Ascending aorta (tissue), 2 donors: ENCODE measurements around the gene CIT. TPM values are rescaled to one million over a fixed set of nuclear protein-coding genes. Genes with fewer than 3 reads are reported as not detected.

Source experiments
- DNase-seq, 2 donors: peaks; one replicate each; pipeline ENCODE4 v3.0.0-alpha.2; 2019; ENCODE audit warnings: low spot score in 2 of 2
- H3K27ac ChIP-seq, 2 donors: fragments of 200-600 bp; sonication (generic); one replicate each; pipeline ENCODE4 v1.5.1; 2016 to 2017; ENCODE audit warnings: mild to moderate bottlenecking in 1 of 2
- H3K27me3 ChIP-seq: fragments of 200-600 bp; sonication (generic); one replicate; pipeline ENCODE4 v1.5.1; 2017
- H3K36me3 ChIP-seq, 2 donors: fragments of 200-600 bp; sonication (generic); one replicate each; pipeline ENCODE4 v1.5.1; 2016
- H3K4me1 ChIP-seq, 2 donors: fragments of 200-600 bp; sonication (generic); one replicate each; pipeline ENCODE4 v1.5.1; 2016 to 2017; ENCODE audit warnings: mild to moderate bottlenecking in 1 of 2
- H3K4me3 ChIP-seq, 2 donors: fragments of 200-600 bp; sonication (generic); one replicate each; pipeline ENCODE4 v1.5.1; 2016 to 2017; ENCODE audit warnings: mild to moderate bottlenecking in 1 of 2
- H3K9me3 ChIP-seq, 2 donors: fragments of 200-600 bp; sonication (generic); one replicate each; pipeline ENCODE4 v1.5.1; 2016
- CTCF ChIP-seq, 3 experiments: fragments of 200-600 bp in 2 of 3; fragments of 450-650 bp in 1 of 3; sonication (generic) in 2 of 3; IDR thresholded peaks; one replicate each; pipeline ENCODE4 v1.5.1; 2016 to 2019; ENCODE audit warnings: antibody characterized with exemption in 3 of 3, mild to moderate bottlenecking in 1 of 3, moderate library complexity in 1 of 3
- intact Hi-C: fragments of 100-400 bp; cut with DNase I; formaldehyde crosslinking; loops from one replicate; pipeline ENCODE4 v1.15.1; 2023
- total RNA-seq: library from RNA; depleted of rRNA; stranded (reverse); fragments of >200 nt; gene quantifications from one replicate; pipeline ENCODE4 v1.1.0, GENCODE V29; 2016

The CIT gene
- total RNA-seq, 1 donor from 2014 or later: 1.2 TPM

GRCh38 chr12:119870457-119870856, 6.7 kb downstream of the CIT start:
- Histone ChIP-seq H3K4me1 (no peaks in the 10 kb centered on the region), H3K9me3 (no peaks in the 10 kb centered on the region), H3K27me3 (no peaks in the 10 kb centered on the region), H3K36me3 (no peaks in the 10 kb centered on the region), H3K27ac (no peak overlapping the region), H3K4me3 (no peak overlapping the region)
- TF ChIP-seq CTCF (IDR thresholded peaks at IDR 0.05): no peak
- no peak for DNase-seq
- intact Hi-C loops: no loop called here

- no peaks in the 10 kb centered on the region for H3K27me3 ChIP-seq
- peak in 1 of 2 donors; percentile 70 for DNase-seq
- intact Hi-C loops: no loop called here
- H3K4me3 ChIP-seq: no peak overlapping the region
- no peaks in the 10 kb centered on the region for H3K4me1 ChIP-seq
- H3K27ac ChIP-seq: no peak overlapping the region
- H3K36me3 ChIP-seq: no peaks in the 10 kb centered on the region
- TF ChIP-seq CTCF (IDR thresholded peaks at IDR 0.05): no peak
- no peaks in the 10 kb centered on the region for H3K9me3 ChIP-seq
These were observed 7.4 kb downstream of the CIT start for GRCh38 chr12:119869720-119870119.

DNA sequence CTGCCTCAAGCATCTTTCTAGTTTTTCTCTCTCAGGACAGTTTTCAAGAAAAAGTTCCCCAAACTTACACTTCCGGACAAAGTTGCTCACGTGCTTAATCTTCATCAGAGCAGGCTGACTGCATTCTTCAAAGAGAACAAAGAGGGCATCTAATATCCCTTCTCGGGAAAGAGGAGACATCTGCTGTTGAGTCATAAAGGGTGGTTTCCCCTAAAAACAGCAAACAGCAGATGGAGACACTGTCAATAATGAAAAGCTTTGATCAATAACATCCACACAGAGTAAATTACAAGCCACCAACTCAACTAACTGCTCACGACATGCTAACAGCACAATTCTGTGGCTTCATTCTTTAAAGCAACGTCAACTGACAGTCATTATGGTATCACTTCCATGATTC, 8.1 kb downstream of the CIT start:
- no peak for TF ChIP-seq CTCF (IDR thresholded peaks at IDR 0.05)
- intact Hi-C loops: no loop called here
- H3K27ac ChIP-seq: no peak overlapping the region

GRCh38 chr12:119864591-119864990, 12.5 kb downstream of the CIT start:
- Histone ChIP-seq H3K27ac (no peak overlapping the region), H3K27me3 (no peaks in the 10 kb centered on the region), H3K9me3 (no peaks in the 10 kb centered on the region), H3K4me1 (no peaks in the 10 kb centered on the region), H3K4me3 (no peak overlapping the region), H3K36me3 (no peaks in the 10 kb centered on the region)
- intact Hi-C loops: no loop called here
- DNase-seq: no peak
- TF ChIP-seq CTCF (IDR thresholded peaks at IDR 0.05): no peak

More for the DNA sequence above, 8.1 kb downstream of the CIT start:
- Histone ChIP-seq H3K4me3 (no peak overlapping the region), H3K9me3 (no peaks in the 10 kb centered on the region), H3K36me3 (no peaks in the 10 kb centered on the region), H3K27me3 (no peaks in the 10 kb centered on the region), H3K4me1 (no peaks in the 10 kb centered on the region)
- DNase-seq: no peak

- Histone ChIP-seq H3K4me3 (no peak overlapping the region), H3K36me3 (no peaks in the 10 kb centered on the region), H3K27me3 (no peaks in the 10 kb centered on the region), H3K4me1 (no peaks in the 10 kb centered on the region), H3K27ac (no peak overlapping the region), H3K9me3 (no peaks in the 10 kb centered on the region)
- DNase-seq: no peak
- intact Hi-C loops: no loop called here
- TF ChIP-seq CTCF (IDR thresholded peaks at IDR 0.05): no peak
These were observed 17.9 kb downstream of the CIT start for GRCh38 chr12:119859241-119859640.

DNA sequence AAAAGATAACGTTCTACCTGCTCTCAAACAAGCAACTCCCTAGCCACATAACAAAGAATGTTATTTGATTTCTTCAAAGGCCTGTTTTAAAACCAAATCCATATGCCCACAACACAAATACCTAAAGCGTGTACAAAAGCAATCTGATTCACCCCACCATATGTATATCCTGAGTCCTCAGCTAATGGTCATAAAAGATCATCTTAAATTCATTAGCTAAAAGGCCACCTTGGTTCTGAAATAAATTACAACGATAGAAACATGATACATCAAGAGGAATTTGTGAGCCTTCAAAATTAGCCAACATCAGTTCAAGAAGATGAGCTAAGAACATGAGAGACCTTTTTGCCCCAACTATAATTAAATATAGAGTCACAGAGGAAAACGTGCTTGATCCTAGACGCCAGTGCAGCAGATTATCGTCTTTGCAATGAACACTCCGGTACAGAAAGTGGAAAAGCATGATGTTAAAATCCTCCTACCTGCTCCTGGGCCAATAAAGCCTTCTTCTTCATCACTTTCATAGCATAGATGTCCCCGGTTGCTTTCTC, 20.0 kb downstream of the CIT start:
- H3K4me1 ChIP-seq: no peaks in the 10 kb centered on the region
- no peak for DNase-seq
- no peaks in the 10 kb centered on the region for H3K27me3 ChIP-seq
- intact Hi-C loops: no loop called here
- no peak overlapping the region for H3K4me3 ChIP-seq
- H3K36me3 ChIP-seq: no peaks in the 10 kb centered on the region
- H3K9me3 ChIP-seq: no peaks in the 10 kb centered on the region
- H3K27ac ChIP-seq: no peak overlapping the region
- no peak for TF ChIP-seq CTCF (IDR thresholded peaks at IDR 0.05)
